NCI-H226 (cell line): ENCODE results near the gene TBX4.

Experiments used
- DNase-seq: peaks from one replicate; pipeline ENCODE4 v3.0.0-alpha.2; 2015

The TBX4 gene

DNA sequence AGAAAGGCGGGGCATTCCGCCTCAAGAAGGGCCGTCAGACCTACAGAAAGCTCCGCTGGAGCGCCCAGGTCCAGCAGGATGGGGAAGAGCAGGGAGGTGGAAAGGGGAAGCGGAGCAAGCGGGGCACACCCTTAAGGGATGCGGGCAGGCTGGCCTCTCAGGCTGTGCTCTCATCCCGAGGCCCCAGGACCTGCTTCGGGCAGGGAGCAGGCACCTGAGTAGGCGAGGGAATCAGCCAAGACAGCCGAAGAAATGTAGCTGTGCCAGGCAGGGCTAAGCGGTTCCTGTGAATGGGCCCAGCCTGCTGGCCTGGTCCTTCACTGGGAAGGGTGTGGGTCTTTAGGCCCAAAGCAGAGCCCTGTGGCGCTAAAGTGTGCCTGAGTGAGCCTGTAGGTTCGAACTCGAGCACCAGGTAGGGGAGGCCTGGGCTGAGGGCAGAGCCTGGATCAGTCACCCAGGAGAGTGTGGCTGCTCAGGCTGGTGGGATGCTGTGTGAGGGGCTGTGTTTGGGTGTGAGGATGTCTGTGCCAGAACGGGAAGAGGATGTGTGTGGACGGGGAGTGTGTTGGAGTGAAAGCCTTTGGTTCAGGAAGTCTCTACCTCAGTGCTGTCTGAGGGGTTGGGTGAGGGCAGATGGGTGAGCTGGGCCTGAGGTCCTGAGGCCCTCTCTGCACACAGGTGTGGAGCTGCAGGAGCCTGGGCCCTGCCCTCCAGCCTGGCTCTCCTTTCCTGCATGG lies 3.3 kb downstream of the TBX4 start:
- DNase-seq, result no peak

DNA sequence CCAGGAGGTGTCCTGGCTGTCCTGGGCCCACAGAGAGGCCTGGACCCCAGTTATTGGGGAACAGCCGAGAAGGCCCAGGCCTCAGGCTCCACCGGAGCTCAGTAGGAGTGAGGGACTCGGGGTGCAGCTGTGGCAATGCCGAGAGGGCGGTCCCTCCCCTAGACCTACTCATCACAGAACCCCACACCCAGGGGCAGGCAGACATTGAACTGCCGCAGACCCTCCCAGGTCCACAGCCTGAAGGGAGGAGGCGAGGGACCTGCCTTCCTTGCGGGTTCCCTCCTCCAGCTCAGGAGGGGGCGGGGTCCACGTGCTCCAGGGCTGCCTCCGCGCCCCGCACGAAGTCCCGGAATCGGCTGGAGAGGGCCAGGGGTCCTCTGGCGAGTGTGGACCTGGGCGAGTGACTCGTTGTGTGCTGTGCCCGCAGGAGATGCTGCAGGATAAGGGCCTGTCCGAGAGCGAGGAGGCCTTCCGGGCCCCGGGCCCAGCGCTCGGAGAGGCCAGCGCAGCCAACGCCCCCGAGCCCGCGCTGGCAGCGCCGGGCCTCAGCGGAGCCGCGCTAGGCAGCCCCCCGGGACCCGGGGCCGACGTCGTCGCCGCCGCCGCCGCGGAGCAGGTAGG lies 3.9 kb downstream of the TBX4 start:
- no peak for DNase-seq

DNA sequence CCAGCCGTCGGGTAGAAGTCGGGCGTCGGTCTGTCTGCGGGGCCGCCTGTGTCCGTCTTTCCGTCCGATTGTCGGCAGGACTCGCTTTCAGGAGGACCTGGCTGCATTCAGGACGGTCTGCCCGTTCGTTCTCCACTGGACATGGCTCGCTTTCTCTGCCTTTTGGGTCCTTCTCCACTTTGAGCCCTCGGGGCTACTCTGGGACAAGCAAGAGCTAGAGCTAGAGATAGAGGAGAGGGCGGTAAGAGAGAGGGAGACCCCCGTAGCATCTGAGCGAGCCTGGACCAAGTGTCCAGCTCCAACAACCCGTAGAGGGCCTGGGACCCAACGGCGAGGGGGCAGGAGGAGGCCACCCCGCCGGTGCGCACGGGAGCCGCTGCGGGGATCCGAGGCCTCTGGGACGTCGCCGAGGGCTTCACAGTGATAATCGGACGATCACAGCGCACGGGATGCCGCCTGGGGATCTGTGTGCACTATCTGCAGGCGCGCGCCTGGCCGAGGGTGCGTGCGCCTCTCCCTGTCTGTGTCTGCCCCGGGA lies 4.5 kb downstream of the TBX4 start:
- no peak for DNase-seq

DNA sequence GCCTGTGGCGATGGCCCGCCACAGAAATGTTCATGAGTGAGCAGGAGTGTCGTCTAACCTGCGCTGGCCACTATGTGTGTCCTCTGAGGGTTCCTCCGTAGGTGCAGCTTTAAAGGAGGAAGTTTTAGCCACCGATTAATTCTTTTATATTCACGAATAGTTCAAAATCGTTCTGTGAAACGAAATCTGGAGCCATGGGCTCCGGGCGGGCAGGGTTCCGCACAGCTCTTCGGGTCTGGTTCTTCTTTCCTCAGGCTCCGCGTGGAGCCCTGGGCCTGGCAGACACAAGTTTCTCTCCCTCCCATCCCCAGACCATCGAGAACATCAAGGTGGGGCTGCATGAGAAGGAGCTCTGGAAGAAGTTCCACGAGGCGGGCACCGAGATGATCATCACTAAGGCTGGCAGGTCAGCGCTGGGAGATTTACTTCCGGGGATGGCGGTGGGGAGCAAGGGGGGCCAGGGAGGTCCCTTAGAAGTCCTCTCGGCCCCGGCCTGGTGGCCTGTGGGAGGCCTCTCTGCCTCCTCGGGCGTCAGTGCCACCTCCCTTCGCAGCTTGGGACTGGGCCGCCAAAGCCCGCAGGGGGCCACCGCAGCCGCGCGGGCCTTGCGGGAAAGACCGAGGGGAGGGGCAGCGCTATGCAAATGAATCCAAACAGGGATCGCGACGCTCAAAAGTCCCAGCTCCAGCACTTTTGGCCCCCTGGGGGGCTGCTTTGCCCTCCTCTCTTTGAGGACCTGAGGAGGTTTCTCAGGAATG lies 5.2 kb downstream of the TBX4 start:
- no peak for DNase-seq

DNA sequence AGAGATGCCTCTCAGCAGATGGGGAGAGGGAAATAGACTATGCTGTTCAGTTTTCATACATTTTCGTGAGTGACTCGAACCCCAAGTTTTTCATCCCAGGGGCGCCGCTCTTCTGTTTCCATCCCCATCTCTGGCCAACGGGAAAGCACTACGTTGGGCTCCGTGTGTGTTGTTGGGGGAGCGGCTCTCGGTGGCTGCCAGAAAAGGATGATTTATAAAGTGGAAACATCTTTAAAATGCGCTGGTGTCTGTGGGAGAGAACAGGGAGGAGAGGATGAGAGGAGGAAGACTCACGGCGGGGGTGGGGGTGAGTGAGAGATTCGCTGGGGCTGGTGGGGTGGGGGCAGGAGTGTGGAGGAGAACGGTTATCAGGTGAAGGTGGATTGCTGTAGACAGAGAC lies 5.8 kb downstream of the TBX4 start:
- no peak for DNase-seq

DNA sequence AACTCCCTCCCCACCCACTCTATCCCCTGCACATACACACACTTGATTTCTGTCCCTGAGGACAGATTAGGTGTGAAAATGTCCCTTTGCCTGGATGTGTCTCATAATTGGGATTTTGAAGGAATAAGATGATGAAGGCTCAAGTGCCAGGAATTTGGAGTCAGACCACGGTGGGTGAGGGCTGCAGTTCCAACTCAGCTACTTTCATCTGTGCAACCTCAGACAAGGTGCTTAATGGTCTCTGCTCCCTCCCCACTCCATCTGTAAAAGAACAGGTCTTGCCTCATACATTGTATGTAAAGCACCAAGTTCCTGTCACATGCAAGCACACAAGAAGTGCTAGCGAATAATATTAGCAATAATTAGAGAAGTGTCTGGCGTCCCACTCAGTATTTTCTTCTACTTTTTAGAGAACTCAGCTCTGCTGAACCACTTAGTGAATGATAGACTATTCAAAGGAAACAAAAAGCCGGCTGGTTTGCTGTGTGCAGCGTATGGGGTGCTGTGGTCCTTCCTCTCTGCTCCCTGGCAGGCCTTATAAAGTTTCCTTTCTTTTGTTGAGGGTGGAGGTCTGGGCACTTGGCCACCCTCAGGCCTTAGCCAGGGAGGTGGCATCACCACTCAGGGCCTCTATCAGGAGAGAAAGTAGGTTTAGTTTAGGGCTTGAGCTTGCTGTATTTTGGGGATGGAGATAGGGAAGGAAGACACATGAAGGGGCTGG lies 6.4 kb downstream of the TBX4 start:
- DNase-seq, result no peak

DNA sequence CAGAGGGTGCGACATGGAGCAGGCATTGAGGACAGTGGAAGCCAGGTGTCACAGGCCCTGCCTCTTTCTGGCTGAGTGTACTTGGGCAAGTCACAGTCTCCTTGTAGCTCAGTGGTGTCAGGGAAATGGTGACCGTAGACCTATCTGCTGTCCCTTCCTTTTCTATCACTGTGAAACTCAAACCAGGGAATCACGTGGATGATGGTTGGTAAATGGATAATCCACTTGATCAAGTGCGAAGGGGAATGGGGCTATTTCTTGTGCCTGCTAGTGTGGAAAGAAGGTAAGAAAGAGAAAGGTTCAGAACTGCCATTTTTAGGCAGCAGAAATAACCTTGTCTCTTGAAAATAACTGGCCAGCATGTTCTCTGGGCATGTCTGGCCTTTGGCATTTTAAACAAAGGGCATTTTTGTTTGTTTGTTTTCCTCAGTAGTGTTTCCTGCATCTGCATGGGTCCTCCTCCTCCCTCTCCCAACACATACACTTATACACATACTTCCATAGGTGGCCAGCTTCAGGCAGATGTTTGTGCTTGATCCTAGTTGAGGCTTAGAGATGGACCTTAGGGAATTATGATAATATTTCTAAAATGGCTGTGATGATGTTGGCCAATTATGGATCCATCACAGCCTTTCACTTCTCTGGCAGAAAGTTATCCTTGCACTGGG lies 7.1 kb downstream of the TBX4 start:
- no peak for DNase-seq

DNA sequence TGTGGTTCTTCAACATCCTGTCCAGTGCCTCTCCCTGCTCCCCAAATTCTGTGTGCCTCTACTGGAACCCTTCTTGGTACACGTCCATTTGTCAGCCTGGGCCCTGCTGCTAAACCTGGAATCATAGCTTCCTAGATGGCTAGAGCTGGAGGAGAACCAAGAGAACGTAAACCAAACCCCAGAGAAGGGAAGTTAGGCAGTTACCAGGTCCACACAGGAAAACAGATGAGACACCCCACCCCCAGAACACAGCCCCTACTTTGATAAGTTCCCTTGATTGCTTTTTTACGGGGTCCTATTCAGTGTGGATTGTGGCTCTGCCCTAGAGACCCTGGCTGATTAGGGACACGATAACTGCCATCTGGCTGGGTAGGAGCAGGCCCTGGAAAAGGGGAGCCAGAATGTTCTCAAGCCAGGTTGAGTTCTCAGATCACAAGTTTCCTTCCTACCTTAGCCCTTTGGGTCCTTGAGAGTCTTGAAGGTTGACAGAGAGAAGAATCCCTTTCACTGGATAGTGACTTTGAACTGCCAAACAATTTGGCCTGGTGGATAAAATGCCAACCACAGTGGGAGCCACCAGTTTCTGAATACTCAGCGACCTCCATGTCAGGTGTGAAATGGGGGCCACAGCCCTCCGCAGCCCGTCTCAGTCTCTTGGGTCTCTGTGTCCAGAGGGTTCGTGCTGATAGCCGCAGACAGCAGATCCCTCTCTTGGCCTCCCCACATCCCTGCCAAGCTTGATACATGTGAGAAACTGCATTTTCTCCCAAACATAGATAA lies 7.9 kb downstream of the TBX4 start:
- no peak for DNase-seq

DNA sequence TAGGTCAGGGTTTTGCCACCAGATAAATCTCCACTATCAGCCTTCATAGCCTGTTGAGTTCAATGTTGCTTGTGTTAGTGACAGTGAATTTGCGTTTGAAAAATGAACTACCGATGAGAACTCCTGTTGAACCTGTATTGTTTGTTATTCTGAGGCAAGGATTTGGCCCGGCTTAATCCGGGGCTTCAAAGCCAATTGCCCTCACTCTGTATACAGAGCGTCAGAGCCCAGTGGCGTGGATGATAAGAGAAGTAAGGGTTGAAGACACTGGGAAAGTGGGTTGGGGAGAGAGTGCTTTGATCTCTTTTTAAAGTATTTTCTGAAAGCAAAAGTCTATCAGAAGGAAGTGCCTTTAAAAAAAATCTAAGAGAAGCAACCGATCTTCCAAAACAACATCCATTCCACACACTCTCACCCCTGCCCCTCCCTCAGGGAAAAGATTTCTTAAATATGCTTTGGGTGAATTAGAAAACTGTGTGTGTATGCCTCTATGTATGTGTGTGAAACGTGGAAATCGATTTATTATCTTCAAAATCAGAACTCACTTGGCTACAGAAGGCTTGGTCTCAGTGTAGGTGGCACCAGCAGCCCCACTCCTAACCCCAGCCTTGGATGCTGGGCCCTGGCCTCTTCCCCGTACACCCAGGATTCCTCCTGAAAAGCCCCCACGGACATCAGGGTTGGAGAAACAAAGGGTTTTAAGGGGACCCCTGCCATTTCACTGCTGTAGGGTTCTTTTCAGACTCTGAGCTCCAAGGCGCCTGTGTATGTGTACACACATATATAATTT lies 8.8 kb downstream of the TBX4 start:
- no peak for DNase-seq

DNA sequence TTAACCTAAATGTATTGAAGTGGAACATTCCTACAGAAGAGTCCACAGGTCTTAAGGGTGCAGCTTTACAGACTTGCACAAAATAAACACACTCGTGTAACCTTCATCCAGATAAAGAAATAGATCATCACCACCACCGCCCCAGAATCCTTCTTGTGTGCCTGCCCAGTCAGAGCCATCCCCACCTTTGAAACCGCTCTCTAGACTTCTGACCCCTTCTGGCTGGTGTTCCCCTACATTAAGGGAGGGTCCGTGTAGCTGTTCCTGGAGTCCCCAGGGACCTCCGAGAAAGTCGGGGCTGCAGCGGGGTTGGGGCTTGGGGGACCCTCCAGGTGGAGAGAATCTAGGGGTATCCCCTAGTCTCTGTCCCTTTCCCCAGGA lies 9.4 kb downstream of the TBX4 start:
- DNase-seq, result no peak

DNA sequence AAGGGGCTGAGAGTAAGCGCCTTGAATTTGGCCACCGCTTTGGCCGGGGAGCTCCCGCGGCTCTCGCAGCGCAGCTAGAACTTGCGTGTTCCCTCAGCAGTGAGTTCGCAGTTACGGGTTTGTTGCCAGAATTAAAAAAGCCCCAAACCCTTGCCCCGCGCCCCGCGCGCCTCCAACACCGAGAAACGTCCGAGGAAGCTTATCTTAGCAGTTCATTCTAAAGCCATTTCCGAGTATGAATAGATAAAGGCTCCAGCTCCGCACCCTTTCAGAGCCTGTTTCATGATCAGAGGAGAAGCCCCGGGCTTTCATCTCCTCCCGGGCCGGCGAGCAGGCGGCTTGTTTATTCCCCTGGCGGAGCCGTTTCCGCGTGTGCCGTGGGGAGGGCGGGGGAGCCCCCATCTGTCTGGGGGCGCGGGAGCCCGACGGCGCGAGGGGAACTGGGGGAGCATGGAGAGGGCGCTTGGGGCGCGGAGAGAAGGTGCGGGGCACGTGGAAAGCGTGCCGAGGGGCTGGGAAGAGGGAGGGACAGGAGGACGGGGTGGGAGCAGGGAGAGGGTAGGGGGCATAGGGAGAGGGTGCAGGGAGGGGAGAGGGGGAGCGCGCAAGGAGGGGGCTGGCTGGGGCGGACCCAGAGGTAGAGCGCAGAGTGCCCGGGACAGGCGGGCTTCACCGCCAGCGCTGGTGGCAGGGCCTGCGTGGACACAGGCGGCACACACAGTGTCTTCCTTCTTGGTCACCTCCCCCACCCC lies 9.9 kb downstream of the TBX4 start:
- DNase-seq, result no peak

DNA sequence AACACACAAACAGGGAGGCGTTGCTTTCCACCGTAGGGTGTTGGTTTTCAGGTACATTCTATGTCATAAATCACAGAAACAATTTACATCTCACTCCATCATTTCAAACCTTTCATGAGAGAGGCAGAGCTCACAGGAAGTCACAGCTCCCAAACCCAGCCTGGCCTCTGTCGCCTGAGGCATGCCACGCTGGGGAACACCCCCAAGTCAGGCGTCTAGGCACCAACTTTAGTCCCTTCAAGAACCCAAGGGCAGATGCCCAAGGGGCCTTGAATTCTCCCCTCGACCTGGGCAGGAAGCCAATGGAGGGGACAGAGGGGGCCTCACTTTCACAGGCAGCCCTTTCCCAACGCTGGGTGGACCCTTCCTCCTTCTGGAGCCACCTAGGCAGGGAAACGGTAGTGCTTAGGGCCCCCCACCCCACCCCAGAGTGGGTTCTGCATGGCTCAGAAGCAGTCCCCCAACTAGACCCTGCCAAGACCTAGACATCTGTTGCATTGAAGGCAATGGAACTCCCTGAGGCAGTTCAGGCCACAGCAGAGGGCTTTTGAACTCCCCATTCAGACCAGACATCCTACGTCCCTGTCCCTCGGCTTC lies 10.6 kb downstream of the TBX4 start:
- DNase-seq, result no peak

DNA sequence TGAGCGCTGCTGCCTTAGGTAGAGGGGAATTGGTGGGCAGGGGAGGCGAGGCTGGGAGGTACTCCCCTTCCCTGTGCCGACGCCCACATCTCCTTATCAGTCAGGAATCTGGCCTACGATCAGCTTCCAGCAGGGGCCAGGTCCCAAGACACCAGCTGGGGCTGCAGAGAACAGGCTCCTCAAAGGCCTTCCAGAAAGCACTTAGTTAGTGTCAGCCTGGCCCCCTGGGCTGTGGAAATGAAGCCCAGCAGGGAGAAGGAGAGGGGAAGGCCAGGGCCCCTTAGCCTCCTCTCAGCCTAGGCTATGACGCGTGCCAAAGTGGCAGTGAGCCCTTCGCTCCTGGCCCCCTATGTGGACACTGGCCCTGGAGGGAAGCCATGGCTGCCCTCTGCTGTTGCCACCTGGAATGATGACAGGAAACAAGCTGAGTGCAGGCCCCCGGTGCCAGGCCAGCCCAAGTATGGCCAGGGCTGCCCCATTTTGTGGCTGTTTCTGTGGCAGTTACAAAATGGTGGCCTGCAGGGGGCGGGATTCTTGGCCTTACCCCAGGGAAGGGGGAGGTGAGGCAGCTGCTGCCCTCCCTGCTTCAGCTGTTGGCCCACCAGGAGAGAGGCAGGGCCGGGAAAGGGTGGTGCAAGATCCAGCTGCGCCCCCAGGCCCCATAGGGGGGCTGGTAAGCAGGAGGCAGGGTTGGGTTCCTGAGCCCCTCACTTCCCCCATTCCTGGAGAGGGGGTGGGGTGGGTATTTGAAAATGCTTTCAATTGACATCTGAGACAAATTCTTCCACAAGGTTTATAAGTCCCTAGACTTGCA lies 11.3 kb downstream of the TBX4 start:
- no peak for DNase-seq

DNA sequence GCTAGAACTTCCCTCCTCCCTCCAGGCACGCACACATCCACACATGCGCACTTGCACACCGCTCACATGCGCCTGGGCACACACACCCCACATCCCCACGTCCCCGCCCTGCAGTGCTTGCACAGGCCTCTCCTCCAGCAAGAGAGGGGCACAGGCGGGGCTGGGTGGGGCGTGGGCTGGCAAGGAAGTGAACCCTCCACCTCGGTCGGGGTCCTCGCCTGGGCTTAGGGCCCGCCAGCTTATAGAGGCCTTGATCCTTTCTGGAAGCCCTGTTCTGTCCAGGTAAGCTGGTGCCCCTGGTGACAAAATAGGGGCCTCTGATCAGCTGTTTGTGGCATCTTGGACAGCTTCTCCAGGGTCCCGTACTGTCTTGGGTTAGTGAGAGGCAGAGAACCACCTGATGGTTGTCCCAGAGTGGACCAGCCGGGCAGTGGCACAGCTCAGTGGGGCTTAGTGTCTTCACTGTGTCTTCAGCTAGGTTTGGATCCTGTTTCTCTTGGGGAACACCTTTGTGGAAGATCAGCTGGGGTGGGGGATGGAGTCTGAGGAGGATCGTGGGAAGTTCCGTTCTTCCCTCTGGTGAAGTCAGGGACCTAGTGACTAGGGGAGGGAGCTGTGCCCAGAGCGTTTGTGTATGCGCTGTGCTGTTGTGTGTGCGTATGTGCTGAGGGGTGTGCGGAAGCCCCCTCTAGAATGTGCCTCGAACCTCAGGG lies 12.1 kb downstream of the TBX4 start:
- no peak for DNase-seq

DNA sequence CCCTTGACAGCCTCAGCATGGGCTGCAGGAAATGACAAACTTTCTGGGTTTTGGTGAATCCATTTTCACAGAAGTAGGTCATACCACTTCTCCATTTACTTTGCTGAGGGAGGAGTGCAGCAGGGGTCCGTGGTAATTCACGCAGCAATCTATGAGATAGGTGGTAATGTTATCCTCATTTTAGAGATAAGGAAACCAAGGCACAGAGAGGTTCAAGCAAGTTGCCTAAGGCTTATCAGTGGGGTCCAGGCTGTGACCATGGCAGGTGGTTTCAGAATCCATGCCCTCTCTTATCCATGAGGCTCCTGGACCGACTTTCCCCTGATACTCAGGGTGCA lies 12.6 kb downstream of the TBX4 start:
- DNase-seq, result no peak

DNA sequence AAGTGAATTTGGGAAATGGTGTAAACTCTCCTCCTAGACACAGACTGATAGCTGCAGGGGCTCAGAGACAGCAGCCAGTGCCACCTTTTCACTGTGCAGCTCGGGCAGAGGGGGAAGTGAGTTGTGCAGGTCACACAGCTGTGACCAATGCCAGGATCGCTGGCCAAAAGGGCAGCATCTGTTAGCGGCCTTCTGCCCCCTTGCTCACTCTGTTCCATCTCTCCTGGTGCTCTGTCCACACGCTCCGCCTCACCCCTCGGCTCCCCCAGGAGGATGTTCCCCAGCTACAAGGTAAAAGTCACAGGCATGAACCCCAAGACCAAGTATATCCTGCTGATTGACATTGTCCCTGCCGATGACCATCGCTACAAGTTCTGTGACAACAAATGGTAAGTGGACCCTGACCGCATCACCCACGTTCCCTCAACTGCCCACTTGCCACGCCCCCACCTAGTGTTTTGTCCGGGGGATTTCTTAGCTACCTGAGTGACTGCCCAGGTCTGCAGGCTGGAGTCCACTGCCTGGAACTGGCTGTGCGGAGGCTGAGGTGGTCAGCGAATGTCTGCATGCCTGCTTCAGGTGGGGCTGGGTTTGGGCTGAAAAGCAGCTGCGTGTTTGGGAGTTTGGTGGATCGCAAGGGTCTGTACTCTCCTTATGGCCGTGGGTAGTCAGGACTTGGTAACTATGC lies 13.5 kb downstream of the TBX4 start:
- DNase-seq, result no peak

DNA sequence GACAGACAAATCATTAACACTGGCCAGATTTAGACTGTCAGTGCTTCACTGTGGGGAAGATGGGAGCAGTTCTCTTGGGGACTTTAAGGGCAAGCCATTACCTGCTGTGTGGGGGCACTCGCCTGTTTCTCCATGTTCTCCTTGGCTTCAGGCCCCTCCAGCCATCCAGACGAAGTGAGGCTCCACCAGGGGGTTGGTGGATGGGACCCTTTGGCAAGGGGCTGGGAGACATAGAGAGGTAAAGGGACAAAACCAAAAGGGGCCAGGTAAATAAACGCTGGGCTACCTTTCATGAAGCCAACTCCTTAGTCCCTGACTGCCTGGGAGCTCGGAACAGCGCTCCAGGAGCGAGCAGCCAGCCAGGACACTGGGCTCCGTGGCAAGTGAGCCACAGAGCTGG lies 14.0 kb downstream of the TBX4 start:
- no peak for DNase-seq
